Smooth muscle cell (in vitro differentiated cells): ENCODE results near the gene SLCO1A2. TPM values are rescaled to one million over a fixed set of nuclear protein-coding genes. Genes with fewer than 3 reads are reported as not detected.
A peak's percentile ranks its signal among the peaks of the same experiment; 100 is the strongest.

Experiments used
- DNase-seq: peaks from one replicate; lab custom pipeline; 2025; ENCODE audit not compliant: unreplicated experiment; lab: John Stamatoyannopoulos, UW
- H2AFZ ChIP-seq: fragments of 200-600 bp; sonication (generic); 2 replicates; pipeline ENCODE4 v1.6.0; 2016; ENCODE audit warnings: antibody characterized with exemption, low read depth, mild to moderate bottlenecking
- H3F3A ChIP-seq: fragments of 200-600 bp; sonication (generic); 2 replicates; pipeline ENCODE4 v1.6.0; 2017; ENCODE audit warnings: antibody characterized with exemption, low read depth
- H3K27ac ChIP-seq: fragments of 200-600 bp; sonication (generic); 2 replicates; pipeline ENCODE4 v1.5.1; 2016; ENCODE audit warnings: low read depth, mild to moderate bottlenecking
- H3K27me3 ChIP-seq: fragments of 200-600 bp; sonication (generic); 2 replicates; pipeline ENCODE4 v1.6.1; 2016; ENCODE audit warnings: low read depth, mild to moderate bottlenecking
- H3K36me3 ChIP-seq: fragments of 200-600 bp; sonication (generic); 2 replicates; pipeline ENCODE4 v1.5.1; 2016; ENCODE audit warnings: low read depth
- H3K4me1 ChIP-seq: fragments of 200-600 bp; sonication (generic); 2 replicates; pipeline ENCODE4 v1.5.1; 2016; ENCODE audit warnings: low read depth
- H3K4me2 ChIP-seq: fragments of 200-600 bp; sonication (generic); 2 replicates; pipeline ENCODE4 v1.6.0; 2016; ENCODE audit warnings: mild to moderate bottlenecking
- H3K4me3 ChIP-seq: fragments of 200-600 bp; sonication (generic); 2 replicates; pipeline ENCODE4 v1.5.1; 2016; ENCODE audit warnings: mild to moderate bottlenecking
- H3K79me2 ChIP-seq: fragments of 200-600 bp; sonication (generic); 2 replicates; pipeline ENCODE4 v1.6.0; 2016; ENCODE audit warnings: low read depth, mild to moderate bottlenecking
- H3K9ac ChIP-seq: fragments of 200-600 bp; sonication (generic); 2 replicates; pipeline ENCODE4 v1.6.0; 2016; ENCODE audit warnings: low read depth
- H3K9me3 ChIP-seq: fragments of 200-600 bp; sonication (generic); replicated peaks from 2 replicates; pipeline ENCODE4 v1.5.1; 2016; ENCODE audit warnings: low read depth
- H4K20me1 ChIP-seq: fragments of 200-600 bp; sonication (generic); 2 replicates; pipeline ENCODE4 v1.6.0; 2016; ENCODE audit warnings: low read depth
- CTCF ChIP-seq: fragments of 200-600 bp; sonication (generic); IDR thresholded peaks from 2 replicates; pipeline ENCODE4 v1.5.1; 2017; ENCODE audit warnings: borderline replicate concordance, mild to moderate bottlenecking, antibody characterized with exemption; ENCODE audit not compliant: insufficient read depth, poor library complexity, severe bottlenecking
- whole genome bisulfite sequencing: methylation state at CpG from one replicate; pipeline ENCODE4 v1.1.7; 2016; ENCODE audit warnings: low lambda C conversion rate; 5-methylcytosine and 5-hydroxymethylcytosine counted together
- polyA plus RNA-seq: library from polyadenylated mRNA; unstranded; fragments of >200 nt; fragmentation: Nextera tagmentation; extraction: Ambion mirVana; gene quantifications from 2 replicates; pipeline ENCODE4 v1.2.1, GENCODE V29; 2016
- total RNA-seq: library from RNA; depleted of rRNA; stranded (reverse); fragments of >200 nt; gene quantifications from 2 replicates; pipeline ENCODE4 v1.2.3, GENCODE V29; 2014

Gene SLCO1A2
- total and polyA plus RNA-seq, 2 experiments from 2014 or later: 1.8 to 2.4 TPM

GRCh38 chr12:21252070-21252469 lies 82.6 kb downstream of the SLCO1A2 start:
- Histone ChIP-seq H3K9me3 (no peaks in the 10 kb centered on the region), H3K27ac (no peak overlapping the region), H4K20me1 (no peaks in the 10 kb centered on the region), H3K4me2 (no peak overlapping the region), H3K79me2 (no peaks in the 10 kb centered on the region), H3K4me3 (no peak overlapping the region), H3K36me3 (no peaks in the 10 kb centered on the region), H3K4me1 (no peaks in the 10 kb centered on the region), H3F3A (no peaks in the 10 kb centered on the region), H3K9ac (no peak overlapping the region), H2AFZ (no peak overlapping the region), H3K27me3 (no peaks in the 10 kb centered on the region)
- no peak for TF ChIP-seq CTCF
- 92% methylated on average over 5 of the region's 5 CpGs for WGBS
- no peak for DNase-seq

DNA sequence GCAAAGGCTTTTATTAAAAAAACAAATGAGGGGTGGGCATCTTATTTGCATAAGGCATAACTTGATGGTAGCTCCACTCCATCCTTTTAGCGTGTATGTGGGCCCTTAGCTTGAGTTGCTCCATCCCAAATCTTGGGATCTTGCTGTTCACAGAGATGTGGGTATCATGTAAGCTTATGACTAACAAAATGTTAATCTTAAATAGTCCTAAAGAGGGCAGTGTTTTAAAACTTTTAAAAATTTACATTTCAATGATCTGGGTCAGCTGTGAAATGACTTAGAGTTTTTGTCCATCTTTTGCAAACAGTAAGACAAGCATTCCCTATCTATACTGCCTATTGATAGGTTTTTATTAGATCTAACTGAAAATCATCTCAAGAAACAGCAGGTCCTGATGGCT lies 86.0 kb downstream of the SLCO1A2 start:
- 96% methylated on average over 1 of the region's 1 CpG for WGBS
- no peak for DNase-seq

GRCh38 chr12:21239866-21240265 lies 94.9 kb downstream of the SLCO1A2 start:
- Histone ChIP-seq H3F3A (no peaks in the 10 kb centered on the region), H3K4me2 (peak overlapping the region; percentile 57), H3K27ac (peak overlapping the region; percentile 7), H4K20me1 (no peaks in the 10 kb centered on the region), H3K79me2 (no peaks in the 10 kb centered on the region), H3K4me3 (no peak overlapping the region), H3K9ac (no peak overlapping the region), H3K36me3 (no peaks in the 10 kb centered on the region), H3K27me3 (no peaks in the 10 kb centered on the region), H3K4me1 (no peaks in the 10 kb centered on the region), H3K9me3 (no peaks in the 10 kb centered on the region), H2AFZ (peak overlapping the region; percentile 33)
- no peak for TF ChIP-seq CTCF
- no peak for DNase-seq
- WGBS: 45% methylated on average over 4 of the region's 4 CpGs

More for the DNA sequence above, 86.0 kb downstream of the SLCO1A2 start:
- H3K4me1 ChIP-seq: no peaks in the 10 kb centered on the region
- no peak overlapping the region for H3K4me3 ChIP-seq
- no peaks in the 10 kb centered on the region for H3K27me3 ChIP-seq
- no peaks in the 10 kb centered on the region for H3K36me3 ChIP-seq
- H3K9ac ChIP-seq: no peak overlapping the region
- TF ChIP-seq CTCF: peak; percentile 34
- H2AFZ ChIP-seq: no peak overlapping the region
- no peak overlapping the region for H3K27ac ChIP-seq
- H3F3A ChIP-seq: no peaks in the 10 kb centered on the region
- no peaks in the 10 kb centered on the region for H4K20me1 ChIP-seq
- no peaks in the 10 kb centered on the region for H3K79me2 ChIP-seq
- no peak overlapping the region for H3K4me2 ChIP-seq
- no peaks in the 10 kb centered on the region for H3K9me3 ChIP-seq

DNA sequence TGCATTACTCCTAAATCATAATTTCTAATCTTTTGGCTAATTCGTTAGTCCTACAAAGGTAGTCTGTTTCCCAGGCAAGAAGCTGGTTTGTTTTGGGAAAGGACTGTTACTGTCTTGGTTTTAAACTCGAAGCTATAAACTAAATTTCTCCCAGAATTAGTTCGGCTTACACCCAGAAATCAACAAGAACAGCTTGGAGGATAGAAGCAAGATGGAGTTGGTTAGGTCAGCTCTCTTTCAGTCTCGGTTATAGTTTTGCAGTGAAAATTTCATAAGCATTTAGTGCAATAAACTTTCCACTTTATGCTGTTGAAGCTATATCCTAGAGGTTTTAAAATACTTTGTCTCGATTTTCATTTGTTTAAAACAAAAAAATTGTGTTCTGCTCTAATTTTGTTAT lies 100.3 kb downstream of the SLCO1A2 start:
- no peak overlapping the region for H3K4me3 ChIP-seq
- WGBS: 90% methylated on average over 5 of the region's 5 CpGs
- no peak for DNase-seq
- H4K20me1 ChIP-seq: no peaks in the 10 kb centered on the region
- no peak overlapping the region for H3K9ac ChIP-seq
- H3K9me3 ChIP-seq: no peaks in the 10 kb centered on the region
- no peak overlapping the region for H2AFZ ChIP-seq
- no peaks in the 10 kb centered on the region for H3K27me3 ChIP-seq
- no peaks in the 10 kb centered on the region for H3K79me2 ChIP-seq
- no peaks in the 10 kb centered on the region for H3K4me1 ChIP-seq
- H3F3A ChIP-seq: no peaks in the 10 kb centered on the region
- no peak for TF ChIP-seq CTCF
- no peaks in the 10 kb centered on the region for H3K36me3 ChIP-seq
- H3K4me2 ChIP-seq: no peak overlapping the region
- H3K27ac ChIP-seq: no peak overlapping the region
